Fibroblast of pulmonary artery (primary cell): Measurements from ENCODE around the gene SATL1.

Experiments
- DNase-seq: peaks from one replicate; pipeline ENCODE4 v3.0.0-alpha.2; 2010; ENCODE audit warnings: low read depth
- H3K4me3 ChIP-seq: replicated peaks from 2 replicates; pipeline ENCODE4 v1.5.1; 2011; ENCODE audit warnings: low read depth, mild to moderate bottlenecking, control low read depth, low read length, moderate library complexity
- CTCF ChIP-seq: IDR thresholded peaks from 2 replicates; pipeline ENCODE4 v1.5.1; 2011; ENCODE audit warnings: mild to moderate bottlenecking, control low read depth, low read length, inconsistent platforms; ENCODE audit errors: missing control alignments

The SATL1 gene

DNA sequence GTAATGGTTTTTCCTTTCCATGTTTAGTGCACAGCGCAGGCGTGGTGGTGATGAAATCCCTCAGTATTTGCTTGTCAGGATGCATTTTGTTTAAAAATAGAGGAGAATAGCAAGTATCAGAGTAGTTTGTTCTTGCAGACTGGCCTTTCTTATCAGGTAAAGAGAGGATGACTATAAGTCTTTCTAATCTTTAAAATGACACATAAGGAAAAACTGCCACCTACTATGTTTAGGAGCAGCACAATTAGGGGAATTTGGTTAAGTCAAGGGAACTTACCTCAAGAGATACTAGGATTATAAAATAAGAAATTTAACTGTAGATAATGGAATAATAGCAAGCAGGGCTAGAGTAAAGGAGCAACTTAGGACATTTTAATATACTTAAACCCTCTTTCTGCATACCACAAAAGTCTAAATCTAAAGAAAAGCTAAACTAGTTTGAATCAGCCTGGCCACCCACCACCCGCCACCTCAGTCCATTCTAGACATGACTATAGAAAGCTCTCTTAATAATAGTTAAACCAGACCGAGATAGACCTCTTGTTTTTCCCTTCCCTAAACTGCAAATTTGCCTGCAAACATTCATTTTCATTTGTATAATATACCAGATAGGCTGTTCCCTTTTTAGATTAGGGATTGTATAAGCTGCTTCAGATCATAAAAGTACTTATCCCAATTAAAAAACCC lies 177.9 kb downstream of the SATL1 start:
- no peak overlapping the region for H3K4me3 ChIP-seq
- no peak for TF ChIP-seq CTCF
- no peak for DNase-seq

DNA sequence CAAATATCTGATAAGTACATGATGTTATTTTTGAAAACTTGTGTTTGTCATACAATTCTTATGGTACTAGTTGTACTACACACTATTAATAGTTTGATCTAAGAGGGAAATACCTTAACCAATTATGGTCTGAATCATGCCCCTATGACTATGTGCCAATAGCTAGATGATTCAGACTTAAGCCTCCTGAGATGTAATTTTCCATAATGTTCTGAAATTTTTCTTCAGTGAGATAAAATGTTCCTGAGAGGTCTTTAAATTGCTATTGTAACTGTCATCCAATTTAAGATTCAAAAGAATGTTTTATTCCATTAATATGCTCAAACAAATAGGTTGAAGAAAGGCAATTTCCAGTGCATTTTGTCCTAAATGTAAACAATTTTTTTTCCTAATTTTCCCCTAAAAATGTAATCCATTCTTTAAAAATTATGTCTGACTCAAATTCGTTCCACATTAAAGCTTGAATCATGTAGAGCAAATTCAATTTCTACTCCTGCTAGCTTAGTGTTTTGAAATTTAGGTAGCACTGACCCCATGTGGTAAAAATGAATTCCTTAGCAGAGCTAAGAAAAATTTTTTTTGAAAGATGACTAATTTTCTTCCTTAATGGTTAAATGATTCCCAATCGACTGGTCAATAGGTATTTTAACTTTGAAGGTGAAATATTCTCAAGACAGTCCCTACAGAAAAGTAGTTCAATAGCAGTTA lies 190.8 kb downstream of the SATL1 start:
- DNase-seq: peak; percentile 79
- TF ChIP-seq CTCF: peak; percentile 37
- H3K4me3 ChIP-seq: no peak overlapping the region

GRCh38 chrX:85052205-85052604 lies 191.4 kb downstream of the SATL1 start:
- no peak for TF ChIP-seq CTCF
- no peak overlapping the region for H3K4me3 ChIP-seq
- peak; percentile 39 for DNase-seq

DNA sequence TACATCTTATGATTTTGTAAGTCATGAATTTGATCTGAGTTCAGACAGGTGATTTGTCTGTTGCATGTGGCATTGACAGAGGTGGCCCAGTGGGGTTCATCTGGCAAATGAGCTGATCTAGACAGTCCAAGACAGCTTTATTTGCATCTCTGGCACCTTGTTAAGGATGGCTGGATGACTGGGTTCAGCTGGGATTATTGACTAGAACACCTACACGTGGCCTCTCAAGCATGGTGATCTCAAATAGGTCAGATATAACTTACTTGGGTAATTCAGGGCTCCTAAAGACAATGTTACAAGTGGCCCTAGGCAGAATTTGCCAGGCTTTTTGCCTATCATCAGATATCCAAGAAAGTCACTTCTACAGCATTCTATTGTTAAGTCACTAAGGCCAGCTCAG lies 192.0 kb downstream of the SATL1 start:
- DNase-seq: no peak
- no peak overlapping the region for H3K4me3 ChIP-seq
- no peak for TF ChIP-seq CTCF
